ENCODE data around the gene RAPGEF4.
"Not testable (repeated sequence)": the region's sequence is repeated elsewhere in the genome, so short reads cannot be mapped to it uniquely, and the experiment has no call there.

The RAPGEF4 gene

GRCh38 chr2:173092844-173093402, 357.3 kb downstream of the RAPGEF4 start:
- TF ChIP-seq ZNF621 (tag by site-specific recombination; IDR thresholded peaks at IDR 0.05): no peak
- no peak for TF ChIP-seq PRDM1 (tag by site-specific recombination; IDR thresholded peaks at IDR 0.05)
- TF ChIP-seq, protein P1, sequence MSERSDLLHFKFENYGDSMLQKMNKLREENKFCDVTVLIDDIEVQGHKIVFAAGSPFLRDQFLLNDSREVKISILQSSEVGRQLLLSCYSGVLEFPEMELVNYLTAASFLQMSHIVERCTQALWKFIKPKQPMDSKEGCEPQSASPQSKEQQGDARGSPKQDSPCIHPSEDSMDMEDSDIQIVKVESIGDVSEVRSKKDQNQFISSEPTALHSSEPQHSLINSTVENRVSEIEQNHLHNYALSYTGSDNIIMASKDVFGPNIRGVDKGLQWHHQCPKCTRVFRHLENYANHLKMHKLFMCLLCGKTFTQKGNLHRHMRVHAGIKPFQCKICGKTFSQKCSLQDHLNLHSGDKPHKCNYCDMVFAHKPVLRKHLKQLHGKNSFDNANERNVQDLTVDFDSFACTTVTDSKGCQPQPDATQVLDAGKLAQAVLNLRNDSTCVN (tag by site-specific recombination; optimal IDR thresholded peaks at IDR 0.05): no peak
- peak; percentile 67 for TF ChIP-seq PRDM6 (tag by site-specific recombination; IDR thresholded peaks at IDR 0.05)
- peak; percentile 83 for TF ChIP-seq PRDM10 (tag by site-specific recombination; IDR thresholded peaks at IDR 0.05)
- no peak for TF ChIP-seq ZNF121 (tag by site-specific recombination; IDR thresholded peaks at IDR 0.05)
- TF ChIP-seq ZSCAN16 (tag by site-specific recombination; IDR thresholded peaks at IDR 0.05): no peak
- TF ChIP-seq ZNF2 (tag by site-specific recombination; IDR thresholded peaks at IDR 0.05): no peak
- TF ChIP-seq ZNF548 (tag by site-specific recombination; IDR thresholded peaks at IDR 0.05): no peak
- no peak for TF ChIP-seq ZNF544 (tag by site-specific recombination; IDR thresholded peaks at IDR 0.05)
- Histone ChIP-seq H3K9me3 (ENCODE audit: control insufficient read depth, insufficient read depth, low read depth, low read length) (no peaks in the 10 kb centered on the region), H3K4me1 (ENCODE audit: control insufficient read depth, insufficient read depth, low read length) (no peaks in the 10 kb centered on the region), H3K36me3 (ENCODE audit: control insufficient read depth in 2 of 2, insufficient read depth in 1 of 2, low read length in 2 of 2) (peaks cover 0 to 20% of the 10 kb centered on the region in 2 experiments; a peak in 1 of 3 replicates), H3K27ac (ENCODE audit: extremely low read depth, low read depth, low read length) (no peak overlapping the region), H3K4me3 (ENCODE audit: low read depth, low read length) (no peak overlapping the region)
- CTCF ChIA-PET: interaction anchor here (0.6 to 3.0 kb wide), 5 partner anchors 13 to 248 kb away, joined by 3 to 13 read pairs (median 3); no protein-coding TSS in a partner anchor
- POLR2A ChIA-PET: interaction anchor here (0.6 kb wide), 1 partner anchor 871 kb away, joined by 3 read pairs; no protein-coding TSS in a partner anchor

DNA sequence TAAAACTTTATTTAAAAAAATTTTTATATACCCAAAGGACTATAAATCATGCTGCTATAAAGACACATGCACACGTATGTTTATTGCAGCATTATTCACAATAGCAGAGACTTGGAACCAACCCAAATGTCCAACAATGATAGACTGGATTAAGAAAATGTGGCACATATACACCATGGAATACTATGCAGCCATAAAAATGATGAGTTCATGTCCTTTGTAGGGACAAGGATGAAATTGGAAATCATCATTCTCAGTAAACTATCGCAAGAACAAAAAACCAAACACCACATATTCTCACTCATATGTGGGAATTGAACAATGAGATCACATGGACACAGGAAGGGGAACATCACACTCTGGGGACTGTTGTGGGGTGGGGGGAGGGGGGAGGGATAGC, 358.0 kb downstream of the RAPGEF4 start:
- CTCF ChIA-PET: interaction anchor here (1.5 kb wide), 1 partner anchor 66 kb away, joined by 3 read pairs; no protein-coding TSS in a partner anchor
- H3K36me3 ChIP-seq (ENCODE audit: control insufficient read depth in 2 of 2, insufficient read depth in 1 of 2, low read length in 2 of 2): peaks cover 0 to 20% of the 10 kb centered on the region in 2 experiments; a peak in 1 of 3 replicates
- peak; percentile 92 for TF ChIP-seq ZNF146 (tag by site-specific recombination; IDR thresholded peaks at IDR 0.05)

GRCh38 chr2:173094731-173095130, 359.1 kb downstream of the RAPGEF4 start:
- CTCF ChIA-PET: interaction anchor here (0.9 kb wide), 1 partner anchor 9 kb away, joined by 6 read pairs; no protein-coding TSS in a partner anchor
- Histone ChIP-seq H3K4me1 (ENCODE audit: control insufficient read depth, insufficient read depth, low read length) (no peaks in the 10 kb centered on the region; the same call in 1 of the 2 replicates), H3K27ac (ENCODE audit: extremely low read depth, low read depth, low read length) (no peak overlapping the region), H3K9me3 (ENCODE audit: control insufficient read depth, insufficient read depth, low read depth, low read length) (no peaks in the 10 kb centered on the region), H3K4me3 (ENCODE audit: low read depth, low read length) (no peak overlapping the region), H3K36me3 (ENCODE audit: control insufficient read depth in 2 of 2, insufficient read depth in 1 of 2, low read length in 2 of 2) (peaks cover 0 to 20% of the 10 kb centered on the region in 2 experiments; a peak in 1 of 3 replicates)
- POLR2A ChIA-PET: no interaction called here
- no peak for TF ChIP-seq OSR2 (tag by site-specific recombination; IDR thresholded peaks at IDR 0.05)
- no peak for TF ChIP-seq IKZF3 (tag by site-specific recombination; IDR thresholded peaks at IDR 0.05)
- TF ChIP-seq ZNF707 (tag by site-specific recombination; IDR thresholded peaks at IDR 0.05): no peak
- TF ChIP-seq ZNF155 (tag by site-specific recombination; IDR thresholded peaks at IDR 0.05): no peak
- TF ChIP-seq ZNF514 (tag by site-specific recombination; IDR thresholded peaks at IDR 0.05): no peak
- TF ChIP-seq KLF10 (tag by site-specific recombination; IDR thresholded peaks at IDR 0.05): no peak
- TF ChIP-seq ZNF600 (tag by site-specific recombination; IDR thresholded peaks at IDR 0.05): no peak
- TF ChIP-seq ZSCAN23 (tag by site-specific recombination; IDR thresholded peaks at IDR 0.05): no peak

More for the DNA sequence above, 358.0 kb downstream of the RAPGEF4 start:
- H3K4me3 ChIP-seq (ENCODE audit: low read depth, low read length); H3K9me3 ChIP-seq (ENCODE audit: control insufficient read depth, insufficient read depth, low read depth, low read length); H3K4me1 ChIP-seq (ENCODE audit: control insufficient read depth, insufficient read depth, low read length); H3K27ac ChIP-seq (ENCODE audit: extremely low read depth, low read depth, low read length); POLR2A ChIA-PET: not testable (repeated sequence)
